Measurements from ENCODE around the gene FRY.

DNA sequence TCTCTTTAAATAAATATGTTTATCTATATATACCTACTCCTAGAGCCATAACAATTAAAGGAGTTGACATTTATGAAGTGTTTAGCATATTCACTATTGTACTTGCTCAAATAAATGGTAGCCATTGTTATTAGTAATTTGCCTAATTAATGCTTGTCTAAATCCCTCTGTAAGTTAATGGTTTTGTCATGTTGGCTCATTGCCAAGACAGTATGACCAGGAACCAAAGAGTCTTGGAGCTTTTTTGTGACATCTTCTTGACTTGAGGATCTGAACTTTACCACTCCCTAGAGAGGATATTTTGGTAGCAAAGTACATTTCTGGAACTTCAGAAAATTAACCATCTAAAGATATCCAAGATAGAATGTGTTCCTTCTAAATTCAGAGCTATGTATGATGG is 15.5 kb downstream of the FRY start:
- no peak for TF ChIP-seq POLR2A (IDR thresholded peaks at IDR 0.05; ENCODE audit: low read depth, low read length)
- TF ChIP-seq POLR2AphosphoS5 (IDR thresholded peaks at IDR 0.05; ENCODE audit: low read depth, low read length) = no peak
- TF ChIP-seq SPI1 (IDR thresholded peaks at IDR 0.05; ENCODE audit: low read depth, low read length) = no peak
- no peak for TF ChIP-seq PAX5 (IDR thresholded peaks at IDR 0.05; ENCODE audit: insufficient read depth, low read length, severe bottlenecking)

Measured in GM12891 (cell line).